GM12873 (cell line): ENCODE measurements around the gene CAMTA1.

Source experiments
- CTCF ChIP-seq: IDR thresholded peaks from 2 replicates; pipeline ENCODE4 v1.5.1; 2012; ENCODE audit warnings: low read depth, mild to moderate bottlenecking, moderate library complexity, low read length, control low read depth; ENCODE audit not compliant: insufficient read depth; ENCODE audit errors: missing control alignments

Gene CAMTA1

DNA sequence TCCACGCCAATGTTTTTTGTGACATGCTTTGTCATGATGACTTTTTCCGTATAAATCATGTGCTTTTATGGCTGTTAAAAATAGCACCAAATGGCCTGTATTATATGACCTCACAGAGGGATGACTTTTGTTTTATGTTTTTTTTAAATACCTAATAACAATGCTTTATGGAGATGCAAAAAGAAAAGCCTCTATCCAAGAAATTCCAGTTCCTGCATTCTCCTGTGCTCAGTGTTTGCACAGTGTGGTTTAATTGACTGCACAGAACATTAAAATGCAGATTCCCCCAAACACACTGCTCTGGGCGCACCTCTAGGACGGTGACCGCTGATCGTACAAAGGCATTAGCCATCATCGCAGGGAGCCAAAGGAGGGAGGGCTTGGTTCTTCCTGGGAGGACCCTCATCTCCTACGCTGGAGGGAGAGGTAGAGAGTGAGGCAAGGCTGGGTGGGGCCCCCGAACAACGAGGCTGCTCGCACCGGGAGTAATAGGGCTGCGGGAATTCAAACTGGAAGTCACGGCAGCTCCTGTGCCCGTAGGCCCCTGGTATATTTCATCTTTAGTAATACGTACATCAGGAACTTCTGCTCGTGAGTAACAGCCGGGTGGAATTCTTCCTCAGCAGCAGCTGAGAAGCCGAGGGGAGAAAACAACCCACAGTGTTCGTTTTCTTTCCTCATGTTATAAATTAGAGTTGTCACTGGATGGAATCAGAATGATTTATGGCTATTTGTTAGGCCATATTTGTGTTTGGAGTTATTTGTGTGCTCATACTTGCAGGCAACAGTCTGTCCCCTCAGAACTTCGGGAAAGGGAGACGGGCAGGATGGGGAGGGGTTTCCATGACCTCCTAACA lies 465.6 kb downstream of the CAMTA1 start:
- no peak for TF ChIP-seq CTCF

DNA sequence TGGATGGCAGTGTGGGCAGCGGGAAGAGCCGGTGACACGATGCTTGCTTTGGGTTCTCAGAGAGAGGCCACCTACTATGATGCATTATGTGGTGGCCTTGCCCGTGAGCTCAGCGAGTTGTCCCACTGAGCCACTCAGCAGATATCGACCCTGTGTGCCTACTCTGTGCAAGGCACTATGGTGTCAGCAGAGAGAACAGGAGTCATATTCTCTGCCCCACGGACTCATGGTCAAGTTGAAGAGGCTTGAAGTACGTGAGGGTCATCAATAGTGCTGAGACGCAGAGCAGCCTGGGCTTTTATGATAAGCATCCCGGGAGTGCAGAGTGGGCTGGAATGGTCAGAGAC lies 466.2 kb downstream of the CAMTA1 start:
- no peak for TF ChIP-seq CTCF

- no peak for TF ChIP-seq CTCF
These were observed 467.3 kb downstream of the CAMTA1 start for GRCh38 chr1:7252411-7253117.

GRCh38 chr1:7253118-7253480 lies 467.8 kb downstream of the CAMTA1 start:
- no peak for TF ChIP-seq CTCF

DNA sequence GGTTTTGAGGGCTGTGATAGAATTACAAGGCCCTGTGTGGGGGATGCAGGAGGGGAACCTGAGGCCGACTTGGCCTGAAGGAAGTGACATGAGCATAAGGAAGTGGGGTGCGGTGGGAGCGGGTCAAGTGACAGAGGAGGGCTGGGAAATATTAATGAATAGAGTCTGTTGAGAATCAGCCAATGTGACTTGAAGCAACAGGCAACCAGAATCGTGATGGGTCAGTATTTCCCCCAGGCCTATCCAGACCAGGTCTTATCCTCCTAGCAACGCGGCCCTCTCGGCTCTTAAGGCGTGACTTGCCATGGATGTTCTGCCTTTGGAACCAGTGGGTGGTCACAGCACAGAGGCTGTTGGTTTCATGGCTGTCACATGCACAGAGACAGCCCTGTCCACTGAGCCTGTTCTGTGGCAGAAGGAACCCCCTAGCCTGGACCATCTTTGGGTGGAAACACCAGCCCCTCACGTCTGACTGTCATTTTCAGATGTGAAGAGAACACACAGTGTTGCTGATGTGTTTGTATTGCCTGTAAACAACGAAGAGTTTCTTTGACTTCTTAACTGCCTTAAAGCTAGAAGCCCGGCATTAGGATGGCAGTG lies 468.8 kb downstream of the CAMTA1 start:
- no peak for TF ChIP-seq CTCF

DNA sequence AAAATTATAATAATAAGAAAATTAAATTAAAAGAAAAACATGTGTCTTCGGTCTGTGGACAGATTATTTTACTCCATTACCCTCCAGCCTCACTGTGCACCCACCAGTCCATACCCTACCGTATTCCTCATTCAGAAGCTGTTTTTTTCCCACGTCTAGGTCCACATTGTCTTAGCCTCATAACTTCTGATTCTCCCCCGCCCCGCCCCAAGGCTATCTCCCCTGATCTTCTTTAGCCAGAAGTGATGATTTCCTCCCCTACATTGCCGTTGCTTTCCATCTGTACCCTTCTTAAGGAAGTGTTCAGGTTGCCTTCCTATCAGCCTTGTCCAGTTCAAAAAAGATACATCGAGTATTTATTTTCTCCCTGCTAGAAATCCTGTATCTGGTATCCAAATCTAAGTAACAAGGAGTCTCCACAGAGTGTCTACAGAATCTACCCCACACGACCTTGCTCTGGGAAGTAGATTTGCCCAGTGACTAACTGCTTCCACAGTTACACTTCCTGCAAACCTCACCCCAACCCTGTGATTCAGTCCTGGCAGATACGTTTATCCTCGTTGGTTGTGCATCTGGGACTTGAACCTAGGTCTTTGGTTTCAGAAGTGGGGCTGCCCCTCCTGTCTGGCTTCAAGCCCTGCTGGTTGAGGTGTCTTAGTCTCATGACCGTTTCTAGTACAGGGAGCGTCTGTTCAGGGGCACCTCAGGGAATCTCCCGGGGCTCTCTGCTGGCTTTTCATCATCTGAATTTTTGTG lies 470.2 kb downstream of the CAMTA1 start:
- TF ChIP-seq CTCF = no peak

- no peak for TF ChIP-seq CTCF
These were observed 471.3 kb downstream of the CAMTA1 start for GRCh38 chr1:7256526-7256925.
